GM23248 (cell line): Measurements from ENCODE around the gene PMP22.

Experiments used
- EZH2 ChIP-seq: fragments of 200-600 bp; sonication (generic); IDR thresholded peaks from 2 replicates; pipeline ENCODE4 v1.6.1; 2018; ENCODE audit warnings: antibody characterized with exemption, mild to moderate bottlenecking; ENCODE audit not compliant: insufficient read depth, poor library complexity, severe bottlenecking
- EZH2phosphoT487 ChIP-seq: fragments of 200-600 bp; sonication (generic); IDR thresholded peaks from 2 replicates; pipeline ENCODE4 v1.6.1; 2018; ENCODE audit warnings: antibody characterized with exemption, moderate library complexity, mild to moderate bottlenecking, low read depth; ENCODE audit not compliant: insufficient read depth

GRCh38 chr17:15184872-15185624 lies 80.1 kb downstream of the PMP22 start:
- TF ChIP-seq EZH2phosphoT487 (no peak), EZH2 (no peak)
